Ecto neural progenitor cell (in vitro differentiated cells): Measurements from ENCODE around the gene GLG1.
"Not testable (repeated sequence)": the region's sequence is repeated elsewhere in the genome, so short reads cannot be mapped to it uniquely, and the experiment has no call there.

Experiments
- DNase-seq: peaks from one replicate; pipeline ENCODE4 v3.0.0-alpha.2; 2018; ENCODE audit warnings: low spot score

The GLG1 gene

DNA sequence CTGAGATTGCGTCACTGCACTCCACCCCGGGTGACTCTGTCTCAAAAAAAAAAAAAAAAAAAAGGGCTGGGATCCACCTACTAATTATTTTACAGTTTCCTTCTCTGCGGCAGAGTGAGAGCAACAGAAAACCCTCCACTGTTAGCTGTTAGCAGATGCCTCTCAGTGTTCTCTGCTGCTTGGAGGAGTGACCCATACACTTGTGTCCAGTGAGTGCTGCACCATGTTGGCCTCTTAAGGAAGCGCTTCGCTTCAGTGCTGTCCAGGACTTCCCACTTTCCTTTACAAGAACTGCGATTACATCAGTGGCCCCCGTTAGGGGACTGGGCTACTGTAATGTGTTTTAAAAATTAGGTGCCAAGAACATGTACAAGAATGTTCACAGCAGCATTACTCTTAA lies 167.2 kb downstream of the GLG1 start:
- DNase-seq, result no peak

DNA sequence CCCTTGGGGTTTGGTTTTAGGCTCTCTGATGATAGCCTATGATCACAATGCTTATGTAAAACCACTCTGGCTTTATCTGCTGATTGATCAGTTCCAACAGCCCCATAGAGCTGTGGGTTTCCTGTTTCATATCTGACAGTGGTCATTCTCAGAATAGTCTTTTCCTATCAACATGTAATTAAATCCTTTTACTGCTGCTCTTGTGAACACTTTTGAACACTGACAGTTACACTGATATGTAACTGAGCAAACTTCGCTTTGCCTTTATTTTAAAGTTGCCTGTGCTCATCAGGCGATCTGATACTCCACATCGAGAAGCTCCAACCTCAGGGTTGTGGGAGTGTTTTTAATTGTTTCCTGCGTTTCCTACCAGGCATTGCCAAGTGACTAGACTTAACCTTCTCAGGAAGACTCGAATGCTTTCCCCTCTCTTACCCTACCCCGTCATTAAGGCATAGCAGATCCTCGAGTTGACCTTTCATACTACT lies 168.4 kb downstream of the GLG1 start:
- DNase-seq, result no peak

DNA sequence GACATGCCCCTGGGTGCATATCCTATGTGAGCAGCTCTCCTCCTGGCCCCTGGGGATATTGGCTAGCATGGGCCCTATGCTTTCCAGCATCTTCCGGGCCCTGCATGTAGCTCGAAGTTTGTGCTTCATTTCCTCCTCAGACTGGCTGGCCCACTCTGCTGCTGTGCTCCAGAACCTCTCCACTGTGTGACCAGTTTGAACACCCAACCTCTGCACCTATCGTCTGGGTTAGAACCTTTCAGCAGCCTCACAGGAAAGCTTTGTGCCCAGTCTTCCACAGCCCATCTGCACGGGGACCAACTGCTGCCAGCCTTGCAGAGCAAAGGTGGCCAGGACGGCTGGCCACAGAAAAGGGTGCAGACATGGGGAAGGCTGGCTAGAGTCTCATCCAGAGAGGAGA lies 175.4 kb downstream of the GLG1 start:
- DNase-seq, result no peak

DNA sequence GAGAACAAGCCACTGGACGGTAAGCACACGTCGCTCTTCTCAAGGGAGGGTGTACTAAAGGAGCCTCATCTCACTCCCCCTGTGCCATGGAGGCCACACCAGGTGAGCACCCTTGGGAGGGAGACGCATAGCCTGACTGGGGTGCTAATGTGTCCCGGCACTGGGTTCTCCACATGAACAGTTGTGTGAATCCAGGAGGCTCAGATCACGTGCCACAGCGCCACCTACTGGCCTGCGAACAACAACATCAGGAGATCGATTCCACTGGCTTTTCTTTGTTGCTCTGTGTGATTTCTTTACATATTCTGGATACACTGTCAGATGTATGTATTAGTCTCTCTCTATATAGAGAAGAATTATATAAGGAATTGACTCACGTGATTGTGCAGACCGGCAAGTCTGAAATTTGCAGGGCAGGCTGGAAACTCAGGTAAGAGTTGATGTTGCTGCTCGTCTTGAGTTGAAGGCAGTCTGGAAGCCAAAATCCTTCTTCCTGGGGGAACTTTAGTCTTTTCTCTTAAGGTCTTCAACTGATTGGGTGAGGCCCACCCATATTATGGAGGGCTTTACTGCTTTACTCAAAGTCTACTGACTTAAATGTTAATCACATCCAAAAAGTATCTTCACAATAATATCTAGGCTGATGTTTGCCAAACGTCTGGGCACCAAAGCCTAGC lies 176.7 kb downstream of the GLG1 start:
- peak; percentile 55 for DNase-seq

DNA sequence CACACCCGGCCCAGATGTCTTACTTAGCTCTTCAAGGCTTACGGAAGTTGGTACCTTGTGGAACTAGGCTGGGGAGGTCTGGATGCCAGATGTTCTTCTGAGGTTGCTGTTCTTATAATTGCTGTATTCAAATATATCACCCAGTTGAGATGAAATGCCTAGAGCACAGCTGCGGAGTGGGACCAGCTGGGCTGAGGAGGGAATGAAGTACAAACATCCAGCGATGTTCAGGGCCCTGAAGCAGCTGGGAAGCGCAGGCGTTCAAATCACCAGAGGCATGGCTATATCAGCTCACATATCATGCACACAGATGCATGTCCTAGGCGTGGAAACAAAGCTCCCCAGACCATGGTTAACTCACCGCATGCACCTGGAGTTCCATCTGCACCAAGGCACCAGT lies 178.4 kb downstream of the GLG1 start:
- DNase-seq, result not testable (repeated sequence)

DNA sequence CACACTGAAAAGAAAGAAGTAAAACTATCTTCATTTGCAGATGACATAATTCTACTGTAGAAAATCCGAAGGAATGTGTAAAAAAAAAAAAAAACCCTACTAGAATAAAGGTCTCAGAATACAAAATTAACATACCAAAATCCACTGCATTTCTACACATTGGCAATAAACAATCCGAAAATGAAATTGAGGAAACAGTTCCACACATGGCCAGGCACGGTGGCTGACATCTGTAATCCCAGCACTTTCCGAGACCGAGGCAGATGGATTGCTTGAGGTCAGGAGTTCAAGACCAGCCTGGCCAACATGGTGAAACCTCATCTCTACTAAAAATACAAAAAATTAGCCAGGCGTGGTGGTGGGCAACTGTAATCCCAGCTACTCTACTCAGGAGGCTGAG lies 181.2 kb downstream of the GLG1 start:
- DNase-seq, result not testable (repeated sequence)

DNA sequence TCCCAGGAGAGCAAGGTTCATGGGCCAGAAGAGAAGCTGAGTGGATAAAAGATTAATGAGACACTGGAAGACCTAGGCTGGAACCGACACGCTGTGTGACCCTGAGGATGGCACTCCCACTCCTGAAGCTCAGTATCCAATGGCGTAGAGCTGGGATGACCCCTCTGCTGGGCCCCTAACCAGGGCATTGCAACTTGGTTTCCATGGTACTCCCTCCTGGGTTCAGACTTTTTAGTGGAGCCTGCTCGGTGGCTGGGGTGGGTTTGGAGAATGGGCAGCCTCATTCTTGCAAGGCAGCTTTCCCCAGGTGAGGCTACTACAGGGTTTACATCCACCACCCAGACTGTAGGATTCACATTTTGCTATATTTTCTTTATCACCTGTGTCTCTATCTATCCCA lies 183.2 kb downstream of the GLG1 start:
- DNase-seq, result not testable (repeated sequence)

DNA sequence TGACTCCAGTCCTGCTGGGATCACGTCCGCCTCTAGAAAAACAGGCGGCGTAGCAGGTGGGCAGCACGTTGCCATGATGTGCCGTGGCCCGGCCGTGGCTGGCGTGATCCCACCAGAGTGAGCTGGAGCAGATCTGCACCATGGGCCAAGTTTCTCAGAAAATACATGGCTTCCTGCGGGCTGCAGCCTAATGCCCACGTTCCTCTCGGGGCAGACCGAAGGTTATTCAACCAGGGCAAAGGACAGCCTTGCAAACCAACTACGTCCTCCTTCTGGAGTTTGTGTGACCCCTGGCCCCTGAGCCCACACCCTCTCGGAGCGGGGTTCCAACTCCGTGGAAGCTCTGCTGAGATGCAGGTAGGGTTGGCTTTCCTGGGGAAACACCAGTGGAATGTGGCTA lies 184.8 kb downstream of the GLG1 start:
- not testable (repeated sequence) for DNase-seq

DNA sequence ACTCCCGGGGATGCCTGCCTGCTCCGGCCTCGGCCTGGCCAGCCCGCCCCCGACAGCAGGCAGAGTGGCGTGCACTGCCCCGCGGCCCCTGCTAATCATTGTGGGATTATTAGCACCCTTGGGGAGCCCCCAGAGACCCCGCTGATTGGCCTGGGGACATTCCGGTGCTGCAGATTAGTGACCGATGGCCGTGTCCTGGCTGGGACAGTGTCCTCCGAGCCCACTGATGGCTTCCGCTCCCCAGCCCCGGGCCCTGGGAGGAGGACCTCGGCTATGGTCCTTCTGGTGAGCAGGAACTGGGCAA lies 185.5 kb downstream of the GLG1 start:
- DNase-seq, result peak; percentile 69

DNA sequence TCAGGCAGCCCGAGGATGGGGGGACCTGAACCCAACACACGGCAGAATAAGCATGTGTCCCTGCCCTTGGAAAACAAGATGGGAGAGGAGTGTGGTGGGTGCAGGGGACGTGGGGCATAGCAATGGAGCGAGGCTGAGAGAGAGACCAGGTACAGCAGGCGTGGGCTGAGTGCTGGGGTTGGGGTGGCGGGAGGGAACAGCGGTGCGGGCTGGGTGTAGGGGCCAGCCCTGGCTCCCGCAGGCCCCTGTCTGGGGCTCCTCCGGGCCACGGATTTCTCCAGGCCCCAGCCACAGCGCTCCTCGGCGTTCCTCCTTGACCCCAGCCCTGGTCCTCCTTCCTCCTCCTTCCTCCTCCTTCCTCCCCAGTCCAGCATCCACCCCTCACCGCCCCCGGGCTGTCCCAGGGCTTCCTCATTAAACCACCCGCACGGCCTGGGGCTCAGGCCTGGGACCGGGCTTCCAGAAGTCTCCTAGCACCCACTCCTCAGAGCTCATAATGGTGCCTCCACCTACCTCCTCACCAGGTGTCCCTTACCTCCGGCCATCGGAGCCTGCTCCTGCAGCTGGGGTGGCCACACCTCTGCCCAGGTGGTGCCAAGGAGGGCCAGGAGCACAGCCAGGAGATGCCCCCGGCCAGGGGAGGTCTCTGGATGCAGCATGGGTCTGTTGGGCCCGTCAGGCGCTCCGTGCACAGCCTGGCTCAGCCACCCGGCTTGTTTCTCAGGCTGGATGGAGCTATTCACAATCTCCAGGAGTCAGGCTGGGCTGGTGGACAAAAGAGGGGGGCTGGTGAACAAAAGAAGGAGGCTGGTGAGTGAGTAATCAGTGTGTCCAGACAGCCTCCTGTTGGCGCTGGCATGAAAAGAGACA lies 186.1 kb downstream of the GLG1 start, which contains the start of gene CLEC18B:
Gene CLEC18B (minus strand): TSS at position 867 of the 870 bp plus-strand sequence. CDS start 208 bp downstream, at position 659.
- not testable (repeated sequence) for DNase-seq

DNA sequence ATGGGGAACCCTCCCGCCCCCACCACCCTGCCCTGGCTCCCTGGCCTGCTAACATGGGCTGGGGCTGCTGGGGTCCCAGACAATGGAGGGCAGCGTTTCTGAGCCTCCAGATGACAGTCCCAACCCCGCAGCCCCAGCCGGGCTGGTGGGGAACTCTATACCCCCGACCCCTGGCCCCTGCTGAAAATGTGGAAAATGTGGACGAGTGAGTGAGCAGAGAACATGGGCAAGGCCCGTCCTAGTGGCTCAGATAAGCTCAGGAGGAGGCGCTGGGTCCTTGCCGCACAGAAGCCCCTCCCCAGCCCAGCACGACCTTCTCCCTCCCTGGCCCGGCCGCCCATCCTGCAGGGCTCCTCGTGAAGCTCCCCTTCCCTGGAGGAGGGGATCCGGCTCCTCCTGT lies 187.1 kb downstream of the GLG1 start:
- not testable (repeated sequence) for DNase-seq

DNA sequence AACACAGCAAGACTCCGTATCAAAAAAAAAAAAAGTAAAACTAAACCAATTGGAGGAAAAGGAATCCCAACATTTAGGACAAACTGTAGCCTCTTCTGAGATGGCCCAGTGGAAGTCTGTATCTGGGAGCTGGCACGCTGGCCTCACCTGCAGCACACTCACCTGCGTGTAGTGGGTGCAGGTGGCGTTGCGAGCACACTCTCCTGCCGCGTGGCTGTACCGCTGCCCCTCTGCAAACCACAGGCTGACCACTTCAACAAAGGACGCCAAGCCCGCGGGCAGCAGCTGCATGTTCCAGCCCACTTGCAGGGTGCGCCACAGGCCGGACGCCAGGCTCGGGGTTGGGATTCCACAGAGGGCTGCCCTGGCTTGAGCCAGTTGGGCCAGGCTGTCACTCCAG lies 189.0 kb downstream of the GLG1 start:
- DNase-seq, result not testable (repeated sequence)

DNA sequence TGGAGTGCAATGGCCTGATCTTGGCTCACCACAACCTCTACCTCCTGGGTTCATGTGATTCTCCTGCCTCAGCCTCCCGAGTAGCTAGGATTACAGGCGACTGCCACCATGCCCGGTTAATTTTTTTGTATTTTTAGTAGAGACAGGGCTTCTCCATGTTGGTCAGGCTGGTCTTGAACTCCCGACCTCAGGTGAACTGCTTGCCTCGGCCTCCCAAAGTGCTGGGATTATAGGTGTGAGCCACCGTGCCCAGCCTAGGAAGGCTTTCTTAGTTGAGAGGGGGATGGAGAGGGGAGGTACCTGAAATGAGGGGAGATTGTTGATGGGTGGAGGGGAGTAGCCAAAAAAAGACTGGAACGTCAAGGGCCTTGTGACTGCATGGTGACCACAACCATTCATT lies 193.0 kb downstream of the GLG1 start:
- DNase-seq, result not testable (repeated sequence)

DNA sequence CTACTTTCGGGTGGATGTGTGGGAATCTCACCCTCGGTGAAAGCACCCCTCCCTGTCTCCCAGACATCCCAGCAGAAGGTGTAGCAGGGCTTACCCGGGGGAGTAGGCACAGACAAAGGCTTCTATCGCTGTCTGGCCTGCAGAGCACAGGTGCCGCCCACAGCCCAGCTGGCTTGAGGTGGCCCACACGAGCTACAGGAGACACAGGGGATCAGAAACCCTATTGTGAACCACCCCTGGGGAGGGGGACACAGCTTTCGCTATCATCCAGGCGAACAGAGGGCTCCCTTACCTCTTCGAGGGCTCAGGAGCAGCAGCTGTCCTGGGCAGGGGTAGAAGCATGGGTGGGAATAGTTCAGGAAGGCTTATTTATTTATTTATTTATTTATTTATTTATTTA lies 193.4 kb downstream of the GLG1 start:
- DNase-seq, result not testable (repeated sequence)

DNA sequence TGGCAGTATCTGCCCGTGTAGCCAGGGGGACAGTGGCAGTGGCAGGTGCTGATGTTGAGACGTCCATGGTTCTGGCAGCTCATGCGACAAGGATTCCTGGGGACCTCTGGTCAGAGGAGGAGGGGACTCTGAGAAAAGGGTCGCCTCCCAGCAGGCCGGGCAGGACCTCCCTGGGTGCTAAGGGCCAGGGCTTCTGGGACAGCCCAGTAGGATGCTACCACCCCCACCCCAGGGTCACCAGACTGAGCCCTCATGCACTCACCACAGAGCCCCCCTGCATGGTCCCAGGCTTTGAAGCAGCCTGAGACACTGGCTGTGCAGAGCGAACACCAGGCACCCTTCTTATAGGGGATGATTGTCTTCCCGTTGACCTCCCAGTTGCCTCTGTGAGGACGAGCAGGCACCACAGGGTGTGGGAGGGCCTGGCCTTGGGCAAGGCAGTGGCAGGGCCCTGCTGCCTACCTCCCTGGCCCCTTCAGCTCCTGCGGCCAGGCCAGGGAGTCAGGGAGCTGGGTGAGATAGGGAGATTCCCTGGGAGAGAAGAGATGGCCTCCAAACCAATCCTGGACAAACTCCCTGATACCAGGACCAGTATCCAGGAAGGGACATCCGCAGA lies 194.0 kb downstream of the GLG1 start:
- not testable (repeated sequence) for DNase-seq

DNA sequence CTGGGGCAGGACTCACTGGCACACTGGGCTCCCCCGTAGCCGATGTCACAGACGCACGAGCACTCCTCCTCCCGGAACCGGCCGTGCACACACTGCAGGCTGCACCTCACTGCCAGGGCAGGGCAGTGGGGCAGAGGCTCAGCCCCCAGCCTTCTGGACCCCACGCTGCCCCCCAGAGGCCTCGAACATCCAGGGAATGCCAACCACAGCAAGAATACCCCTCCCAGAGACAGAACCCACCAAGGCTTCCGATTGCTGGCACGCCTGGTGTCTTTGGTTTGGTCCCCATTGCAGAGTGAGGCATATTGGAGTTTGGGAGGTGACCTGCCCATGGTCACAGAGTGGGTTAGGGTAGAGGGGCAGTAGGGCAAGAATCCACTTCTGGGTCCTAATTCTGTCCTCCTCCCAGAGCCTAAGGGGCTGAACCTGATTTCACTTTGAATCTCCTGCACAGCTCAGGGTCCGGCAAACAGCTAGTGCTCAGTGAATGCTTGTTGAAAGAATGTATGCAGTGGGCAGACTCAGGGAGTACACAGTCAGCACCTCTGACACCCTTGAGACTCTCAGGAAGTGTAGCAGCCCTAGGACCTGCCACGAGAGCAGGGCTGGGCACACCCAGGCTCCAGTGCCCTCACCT lies 194.7 kb downstream of the GLG1 start:
- not testable (repeated sequence) for DNase-seq

DNA sequence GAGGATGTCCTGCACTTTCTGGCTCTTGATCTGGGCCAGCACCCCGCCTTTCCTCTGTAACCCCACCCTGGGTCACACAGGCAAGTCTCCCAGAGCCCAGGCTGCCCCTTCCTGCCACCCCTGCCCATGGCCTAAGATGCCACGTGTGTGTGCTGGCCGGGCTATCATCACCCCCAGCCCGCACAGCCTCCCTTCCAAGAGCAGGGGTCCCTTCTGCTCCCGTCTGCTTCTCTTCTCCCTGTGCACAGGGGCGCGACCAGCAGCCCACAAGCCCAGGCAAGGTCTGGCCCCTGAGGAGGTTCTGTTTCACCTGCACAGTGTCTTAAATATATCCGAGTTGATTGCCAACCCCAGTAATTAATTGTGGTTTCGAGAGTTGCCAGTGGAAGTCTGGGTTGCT lies 195.9 kb downstream of the GLG1 start:
- DNase-seq, result peak; percentile 24

DNA sequence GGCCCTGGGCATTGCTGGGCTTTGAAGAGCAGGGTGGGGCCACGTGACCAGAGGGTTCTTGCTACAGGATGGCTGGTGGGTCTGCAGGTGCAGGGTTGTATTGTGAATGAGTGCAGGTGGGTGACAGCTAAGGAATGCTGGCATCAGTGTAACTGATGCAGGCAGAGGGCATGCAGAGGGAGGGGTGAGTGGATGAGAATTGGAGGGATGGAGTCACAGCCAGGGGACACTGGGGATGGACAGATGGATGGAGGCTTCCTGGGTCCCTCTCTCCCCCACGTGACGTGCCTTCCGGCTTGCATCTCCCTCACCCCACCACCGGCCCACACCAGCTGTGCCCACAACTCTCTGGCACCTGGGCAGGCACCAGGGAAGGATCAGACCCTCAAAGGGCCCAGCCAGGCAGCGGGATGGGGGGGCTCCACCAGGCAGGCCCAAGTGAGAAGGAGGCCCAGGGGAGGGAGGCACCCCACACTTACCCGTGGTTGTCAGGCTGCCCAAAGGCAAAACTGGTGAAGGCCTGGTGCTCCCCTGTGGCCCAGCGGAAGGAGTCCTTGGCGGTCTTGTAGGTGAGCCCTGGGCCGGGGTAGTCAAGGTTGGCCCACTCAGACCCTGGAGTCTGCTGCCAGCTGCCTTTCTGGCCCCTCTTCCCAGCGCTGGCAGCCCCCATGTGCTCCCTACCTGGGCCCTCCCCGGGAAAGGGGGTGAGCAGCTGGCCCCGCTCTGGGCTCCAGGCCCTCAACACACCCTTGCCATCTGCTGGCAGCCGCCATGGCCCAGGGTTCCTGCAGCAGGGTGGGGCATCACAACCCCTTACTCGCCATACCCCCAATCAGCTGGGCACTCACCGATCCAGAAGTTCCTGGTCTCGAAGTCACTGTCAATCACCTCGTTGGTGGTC lies 196.6 kb downstream of the GLG1 start:
- DNase-seq, result not testable (repeated sequence)

DNA sequence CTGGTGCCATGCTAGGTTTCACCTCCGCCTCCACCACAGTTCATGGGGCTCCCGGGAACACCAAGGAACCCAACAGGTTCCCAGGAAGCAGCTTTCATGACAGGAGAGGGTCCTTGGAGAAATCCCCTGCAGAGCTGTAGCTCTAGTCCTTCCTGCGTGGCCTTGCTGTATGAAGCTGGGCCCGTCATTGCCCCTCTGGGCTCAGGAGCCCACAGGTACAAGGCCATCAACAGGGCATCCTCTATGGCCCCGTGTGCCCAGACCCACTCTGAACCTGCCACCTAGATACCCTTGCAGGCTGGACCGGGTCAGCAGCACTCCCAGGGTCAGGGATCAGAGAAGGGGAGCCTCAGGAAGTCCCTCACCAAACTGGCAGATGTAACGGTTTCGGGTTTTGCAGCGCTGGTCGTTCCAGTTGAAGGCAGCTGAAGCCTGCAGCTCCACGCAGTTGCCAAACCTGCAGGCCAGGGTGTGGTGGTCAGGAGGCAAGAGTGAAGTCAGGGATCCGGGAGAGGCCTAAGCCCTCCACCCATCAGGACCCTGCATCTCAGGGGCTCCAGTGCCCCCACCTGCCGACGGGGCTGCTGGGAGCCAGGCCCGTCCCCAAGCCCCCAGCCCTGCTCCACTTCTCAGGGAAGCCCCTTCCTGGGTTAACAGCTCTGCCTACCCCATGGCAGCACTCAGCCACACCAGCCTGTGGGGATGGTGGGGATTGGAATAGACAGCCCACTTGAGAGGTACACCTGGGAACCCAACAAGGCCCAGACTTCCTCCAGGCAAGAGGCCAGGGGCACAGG lies 197.5 kb downstream of the GLG1 start:
- DNase-seq, result not testable (repeated sequence)

DNA sequence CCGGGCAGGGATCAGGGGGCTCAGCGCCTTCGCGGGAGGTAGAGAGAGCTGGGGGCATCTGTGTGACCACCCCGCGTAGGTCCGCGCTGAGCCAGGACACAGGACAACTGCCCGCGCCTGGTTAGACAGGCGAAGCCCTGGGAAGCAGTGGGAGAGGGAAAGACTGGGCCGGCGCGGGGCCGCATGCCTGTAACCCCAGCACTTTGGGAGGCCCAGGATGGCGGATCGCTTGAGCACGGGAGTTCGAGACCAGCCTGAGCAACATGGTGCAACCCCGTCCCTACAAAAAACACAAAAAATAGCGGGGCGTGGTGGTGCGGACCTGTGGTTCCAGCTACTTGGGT lies 199.6 kb downstream of the GLG1 start:
- peak; percentile 56 for DNase-seq
